Mesendoderm (in vitro differentiated cells): ENCODE measurements around the gene ZNF182.
"Not testable (repeated sequence)": the region's sequence is repeated elsewhere in the genome, so short reads cannot be mapped to it uniquely, and the experiment has no call there.

Experiments
- DNase-seq: peaks from one replicate; pipeline ENCODE4 v3.0.0; 2013
- H2AK5ac ChIP-seq: 2 replicates; pipeline ENCODE4 v1.6.1; 2013; ENCODE audit warnings: low read length, inconsistent platforms
- H2BK120ac ChIP-seq: 2 replicates; pipeline ENCODE4 v1.6.1; 2013; ENCODE audit warnings: low read depth, mild to moderate bottlenecking, low read length, moderate library complexity, mixed read lengths
- H2BK15ac ChIP-seq: replicated peaks from 2 replicates; pipeline ENCODE4 v1.6.1; 2013; ENCODE audit warnings: low read depth, mild to moderate bottlenecking, moderate library complexity
- H2BK5ac ChIP-seq: 2 replicates; pipeline ENCODE4 v1.6.1; 2013; ENCODE audit warnings: low read length, inconsistent platforms
- H3K18ac ChIP-seq: 2 replicates; pipeline ENCODE4 v1.6.1; 2013; ENCODE audit warnings: mild to moderate bottlenecking, low read length, mixed read lengths
- H3K23ac ChIP-seq: one replicate; pipeline ENCODE4 v1.6.1; 2013; ENCODE audit warnings: low read length
- H3K27ac ChIP-seq: 2 replicates; pipeline ENCODE4 v1.5.1; 2013; ENCODE audit warnings: low read depth, mild to moderate bottlenecking, inconsistent platforms, low read length, moderate library complexity
- H3K27me3 ChIP-seq: 2 replicates; pipeline ENCODE4 v1.6.1; 2013; ENCODE audit warnings: low read length, control low read depth, mild to moderate bottlenecking, inconsistent platforms; ENCODE audit not compliant: insufficient read depth, poor library complexity
- H3K36me3 ChIP-seq: 2 replicates; pipeline ENCODE4 v1.6.1; 2013; ENCODE audit warnings: low read length, inconsistent platforms; ENCODE audit not compliant: control insufficient read depth, insufficient read depth
- H3K4ac ChIP-seq: one replicate; pipeline ENCODE4 v1.6.1; 2013; ENCODE audit warnings: low read depth, mild to moderate bottlenecking, low read length, moderate library complexity
- H3K4me1 ChIP-seq: 2 replicates; pipeline ENCODE4 v1.6.1; 2013; ENCODE audit warnings: low read depth, low read length, inconsistent platforms; ENCODE audit not compliant: control insufficient read depth
- H3K4me2 ChIP-seq: 2 replicates; pipeline ENCODE4 v1.6.1; 2013; ENCODE audit warnings: low read length
- H3K4me3 ChIP-seq: 2 replicates; pipeline ENCODE4 v1.5.1; 2013; ENCODE audit warnings: mild to moderate bottlenecking, low read length
- H3K56ac ChIP-seq: one replicate; pipeline ENCODE4 v1.6.1; 2013; ENCODE audit warnings: low read length
- H3K79me1 ChIP-seq: 2 replicates; pipeline ENCODE4 v1.6.1; 2013; ENCODE audit warnings: low read length, inconsistent platforms
- H3K79me2 ChIP-seq: 2 replicates; pipeline ENCODE4 v1.6.1; 2013; ENCODE audit warnings: mild to moderate bottlenecking, low read length; ENCODE audit not compliant: control insufficient read depth, insufficient read depth
- H3K9ac ChIP-seq: 2 replicates; pipeline ENCODE4 v1.6.1; 2013; ENCODE audit warnings: low read length, inconsistent platforms
- H4K5ac ChIP-seq: one replicate; pipeline ENCODE4 v1.6.1; 2013; ENCODE audit warnings: low read length
- H4K8ac ChIP-seq: one replicate; pipeline ENCODE4 v1.6.1; 2013; ENCODE audit warnings: low read depth, mild to moderate bottlenecking, control low read depth, low read length, moderate library complexity
- WGBS: extraction: QIAGEN DNeasy Blood & Tissue Kit; methylation state at CpG from one replicate; pipeline ENCODE4 v1.1.7; 2013; ENCODE audit warnings: low lambda C conversion rate, missing lambda C conversion rate; ENCODE audit not compliant: insufficient coverage; ENCODE audit errors: extremely low coverage; 5-methylcytosine and 5-hydroxymethylcytosine counted together

The ZNF182 gene

DNA sequence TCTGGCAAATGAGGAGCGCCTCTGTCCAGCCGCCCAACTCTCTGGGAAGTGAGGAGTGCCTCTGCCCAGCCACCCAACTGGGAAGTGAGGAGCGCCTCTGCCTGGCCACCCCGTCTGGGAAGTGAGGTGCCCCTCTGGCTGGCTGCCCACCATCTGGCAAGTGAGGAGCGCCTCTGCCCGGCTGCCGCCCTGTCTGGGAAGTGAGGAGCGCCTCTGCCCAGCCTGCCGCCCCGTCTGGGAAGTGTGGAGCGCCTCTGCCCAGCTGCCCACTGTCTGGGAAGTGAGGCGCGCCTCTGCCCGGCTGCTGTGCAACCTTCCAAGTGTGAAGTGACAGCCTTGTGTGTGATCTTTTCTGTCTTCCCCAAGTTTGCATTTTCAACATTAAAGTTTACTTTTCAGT lies 38.3 kb downstream of the ZNF182 start:
- not testable (repeated sequence) for H3K56ac ChIP-seq, DNase-seq, H2AK5ac ChIP-seq, H3K27me3 ChIP-seq, H4K5ac ChIP-seq, H3K4ac ChIP-seq, H3K79me2 ChIP-seq, H3K36me3 ChIP-seq, H3K23ac ChIP-seq, H2BK5ac ChIP-seq, H3K18ac ChIP-seq, H2BK15ac ChIP-seq, H4K8ac ChIP-seq, H3K79me1 ChIP-seq, H3K27ac ChIP-seq, H3K4me3 ChIP-seq, H2BK120ac ChIP-seq, H3K4me2 ChIP-seq, H3K4me1 ChIP-seq, H3K9ac ChIP-seq
- no CpG with 5 or more reads among the region's 14 CpGs for WGBS

- not testable (repeated sequence) for H2BK120ac ChIP-seq, H3K56ac ChIP-seq, H2BK5ac ChIP-seq, H3K4me3 ChIP-seq, H3K27ac ChIP-seq, H3K23ac ChIP-seq, H3K36me3 ChIP-seq, H4K8ac ChIP-seq, H3K79me1 ChIP-seq, H3K79me2 ChIP-seq, H4K5ac ChIP-seq, H3K4me2 ChIP-seq, H2AK5ac ChIP-seq, H3K18ac ChIP-seq, H3K27me3 ChIP-seq, H3K9ac ChIP-seq, H3K4me1 ChIP-seq, H3K4ac ChIP-seq, H2BK15ac ChIP-seq
- DNase-seq, result peak; percentile 7
- no CpG with 5 or more reads among the region's 6 CpGs for WGBS
Measured at GRCh38 chrX:47961830-47962229, 42.0 kb downstream of the ZNF182 start.

GRCh38 chrX:47960406-47960805 lies 43.4 kb downstream of the ZNF182 start:
- Histone ChIP-seq H3K23ac (no peak overlapping the region), H2BK5ac (no peak overlapping the region), H3K18ac (no peak overlapping the region), H3K4me1 (no peaks in the 10 kb centered on the region), H3K4me3 (no peak overlapping the region), H4K8ac (no peak overlapping the region), H3K36me3 (no peaks in the 10 kb centered on the region), H3K56ac (no peak overlapping the region), H3K27ac (no peak overlapping the region), H3K4me2 (no peak overlapping the region), H2AK5ac (no peak overlapping the region), H3K79me1 (no peaks in the 10 kb centered on the region), H3K9ac (no peak overlapping the region), H2BK15ac (no peak overlapping the region), H4K5ac (no peak overlapping the region), H3K27me3 (no peaks in the 10 kb centered on the region), H3K4ac (no peak overlapping the region), H2BK120ac (no peak overlapping the region), H3K79me2 (no peaks in the 10 kb centered on the region)
- DNase-seq, result no peak
- WGBS, result no CpG with 5 or more reads among the region's 2 CpGs

- WGBS, result no CpG with 5 or more reads among the region's 4 CpGs
- H3K23ac ChIP-seq, result no peak overlapping the region
- no peaks in the 10 kb centered on the region for H3K27me3 ChIP-seq
- H3K56ac ChIP-seq, result no peak overlapping the region
- no peak overlapping the region for H2BK15ac ChIP-seq
- H3K18ac ChIP-seq, result no peak overlapping the region
- no peak overlapping the region for H3K4ac ChIP-seq
- no peaks in the 10 kb centered on the region for H3K4me1 ChIP-seq
- no peak overlapping the region for H2BK120ac ChIP-seq
- H2AK5ac ChIP-seq, result no peak overlapping the region
- H2BK5ac ChIP-seq, result no peak overlapping the region
- no peak overlapping the region for H4K8ac ChIP-seq
- no peak overlapping the region for H3K4me3 ChIP-seq
- H3K4me2 ChIP-seq, result no peak overlapping the region
- H3K36me3 ChIP-seq, result no peaks in the 10 kb centered on the region
- no peak overlapping the region for H4K5ac ChIP-seq
- no peaks in the 10 kb centered on the region for H3K79me2 ChIP-seq
- peak; percentile 78 for DNase-seq
- no peak overlapping the region for H3K27ac ChIP-seq
- no peaks in the 10 kb centered on the region for H3K79me1 ChIP-seq
- no peak overlapping the region for H3K9ac ChIP-seq
Measured at GRCh38 chrX:47958761-47959342, 44.9 kb downstream of the ZNF182 start.

DNA sequence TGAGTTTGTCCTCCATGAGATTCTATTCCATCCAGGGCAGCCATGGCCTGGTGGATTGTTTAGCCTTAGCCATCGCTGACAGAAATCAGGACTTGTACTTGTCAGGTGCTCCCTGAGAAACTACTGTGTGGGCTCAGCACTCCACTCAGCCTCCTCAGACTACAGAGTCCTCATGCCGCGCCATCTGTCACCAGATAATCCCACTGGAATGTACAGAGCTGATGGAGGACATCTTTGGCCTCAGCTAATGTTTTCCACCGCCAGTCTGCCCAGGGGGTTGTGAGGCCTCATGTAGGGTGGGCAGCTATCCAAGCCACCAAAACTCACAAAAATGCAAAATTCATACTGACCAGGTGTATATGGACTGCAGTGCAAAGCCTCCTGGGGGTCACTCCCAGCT lies 45.6 kb downstream of the ZNF182 start:
- H2BK15ac ChIP-seq, H3K27me3 ChIP-seq, H3K27ac ChIP-seq, H3K4me2 ChIP-seq, H4K8ac ChIP-seq, H3K36me3 ChIP-seq, H2BK5ac ChIP-seq, H3K4ac ChIP-seq, H3K18ac ChIP-seq, H4K5ac ChIP-seq, H3K4me1 ChIP-seq, H3K56ac ChIP-seq, DNase-seq, H3K9ac ChIP-seq, H3K4me3 ChIP-seq, H3K79me2 ChIP-seq, H3K23ac ChIP-seq, H2AK5ac ChIP-seq, H3K79me1 ChIP-seq, H2BK120ac ChIP-seq: not testable (repeated sequence)
- WGBS, result no CpG with 5 or more reads among the region's 4 CpGs

DNA sequence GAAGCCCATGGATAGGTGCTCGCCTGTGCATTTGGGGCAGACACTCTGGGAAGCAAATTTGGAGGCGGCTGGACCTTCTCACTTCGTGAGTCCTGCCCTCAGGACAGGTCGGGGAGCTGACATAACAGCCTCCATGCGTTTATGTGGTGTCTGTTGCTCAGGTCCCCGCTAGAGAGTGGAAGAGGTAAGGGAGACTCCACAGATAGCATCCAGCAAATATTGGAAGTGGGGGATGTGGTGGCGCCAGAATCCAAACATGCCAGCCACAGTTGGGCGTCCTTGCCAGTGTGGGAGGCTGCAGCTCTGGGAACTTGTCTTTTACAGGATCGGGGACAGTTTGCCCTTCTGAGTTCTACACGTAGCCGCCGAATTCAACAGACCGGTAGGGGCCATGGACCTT lies 47.8 kb downstream of the ZNF182 start:
- H4K5ac ChIP-seq, result no peak overlapping the region
- H2BK15ac ChIP-seq, result no peak overlapping the region
- no peaks in the 10 kb centered on the region for H3K27me3 ChIP-seq
- H2BK120ac ChIP-seq, result no peak overlapping the region
- no peak overlapping the region for H3K4me3 ChIP-seq
- DNase-seq, result no peak
- H3K36me3 ChIP-seq, result no peaks in the 10 kb centered on the region
- no peak overlapping the region for H2BK5ac ChIP-seq
- H3K18ac ChIP-seq, result no peak overlapping the region
- no peak overlapping the region for H4K8ac ChIP-seq
- no peak overlapping the region for H3K4ac ChIP-seq
- no peak overlapping the region for H3K23ac ChIP-seq
- H3K27ac ChIP-seq, result no peak overlapping the region
- no peak overlapping the region for H2AK5ac ChIP-seq
- H3K4me1 ChIP-seq, result no peaks in the 10 kb centered on the region
- H3K79me1 ChIP-seq, result no peaks in the 10 kb centered on the region
- H3K56ac ChIP-seq, result no peak overlapping the region
- H3K79me2 ChIP-seq, result no peaks in the 10 kb centered on the region
- H3K9ac ChIP-seq, result no peak overlapping the region
- WGBS, result no CpG with 5 or more reads among the region's 13 CpGs
- no peak overlapping the region for H3K4me2 ChIP-seq
